PFSK-1 (cell line): ENCODE results near the gene HINT3.

Experiments used
- FOXP2 ChIP-seq: optimal IDR thresholded peaks from 2 replicates; pipeline ENCODE3; 2011; ENCODE audit warnings: borderline replicate concordance, control low read depth, inconsistent platforms; ENCODE audit not compliant: insufficient read depth; ENCODE audit errors: extremely low read length, extremely low read depth
- POLR2AphosphoS5 ChIP-seq: IDR thresholded peaks from 2 replicates; pipeline ENCODE4 v1.6.1; 2012; ENCODE audit warnings: low read depth, mild to moderate bottlenecking, control low read depth, low read length, moderate library complexity
- REST ChIP-seq, 2 experiments: IDR thresholded peaks; 2 replicates each; pipeline versions ENCODE4 v1.6.1 to v1.8.0; 2011 to 2012; ENCODE audit warnings: low read depth in 2 of 2, low read length in 2 of 2, control low read depth in 1 of 2, inconsistent platforms in 1 of 2, mild to moderate bottlenecking in 1 of 2, moderate library complexity in 1 of 2; ENCODE audit not compliant: insufficient read depth in 1 of 2
- SIN3A ChIP-seq: IDR thresholded peaks from 2 replicates; pipeline ENCODE4 v1.6.1; 2012; ENCODE audit warnings: mild to moderate bottlenecking, low read length, moderate library complexity, borderline replicate concordance; ENCODE audit not compliant: insufficient read depth
- TAF1 ChIP-seq: IDR thresholded peaks from 2 replicates; pipeline ENCODE4 v1.6.1; 2012; ENCODE audit warnings: low read length, control low read depth, borderline replicate concordance; ENCODE audit not compliant: insufficient read depth

Gene HINT3

GRCh38 chr6:125942672-125943527, 13.7 kb upstream of the HINT3 start:
- TF ChIP-seq TAF1 (no peak), FOXP2 (no peak), POLR2AphosphoS5 (no peak), SIN3A (no peak), REST (IDR thresholded peaks at IDR 0.05; ENCODE audit: insufficient read depth in 1 of 2, low read depth in 2 of 2, low read length in 2 of 2) (no peak)

- no peak for TF ChIP-seq FOXP2
- TF ChIP-seq REST (IDR thresholded peaks at IDR 0.05; ENCODE audit: insufficient read depth in 1 of 2, low read depth in 2 of 2, low read length in 2 of 2), result no peak
- TF ChIP-seq POLR2AphosphoS5, result no peak
- no peak for TF ChIP-seq TAF1
- no peak for TF ChIP-seq SIN3A
Observed at GRCh38 chr6:125943528-125944433, 12.8 kb upstream of the HINT3 start.

- no peak for TF ChIP-seq SIN3A
- no peak for TF ChIP-seq TAF1
- no peak for TF ChIP-seq POLR2AphosphoS5
- TF ChIP-seq FOXP2, result no peak
- no peak for TF ChIP-seq REST (IDR thresholded peaks at IDR 0.05; ENCODE audit: insufficient read depth in 1 of 2, low read depth in 2 of 2, low read length in 2 of 2)
Observed at GRCh38 chr6:125944434-125944816, 12.1 kb upstream of the HINT3 start.

GRCh38 chr6:125944896-125945295, 11.7 kb upstream of the HINT3 start:
- TF ChIP-seq SIN3A, result no peak
- TF ChIP-seq FOXP2, result no peak
- TF ChIP-seq TAF1, result no peak
- TF ChIP-seq REST (IDR thresholded peaks at IDR 0.05; ENCODE audit: insufficient read depth in 1 of 2, low read depth in 2 of 2, low read length in 2 of 2), result no peak
- TF ChIP-seq POLR2AphosphoS5, result no peak
